Gastrocnemius medialis (tissue), 4 donors: Measurements from ENCODE around the gene ARF1.

Source experiments
- POLR2A ChIP-seq, 2 donors: fragments of 450-650 bp; IDR thresholded peaks; one replicate each; pipeline ENCODE4 v1.6.1; 2017; ENCODE audit warnings: antibody characterized with exemption in 2 of 2, mild to moderate bottlenecking in 2 of 2, moderate library complexity in 2 of 2
- TF ChIP-seq, protein P1 (sequence below), 5 experiments: fragments of 450-650 bp in 3 of 5; fragments of 200-600 bp in 2 of 5; sonication (generic) in 2 of 5; IDR thresholded peaks in 4 of 5; conservative IDR thresholded peaks in 1 of 5; 1 replicate in 4 of 5; 2 replicates in 1 of 5; pipeline ENCODE4 v1.5.1; 2016 to 2019; ENCODE audit warnings: antibody characterized with exemption in 5 of 5, mild to moderate bottlenecking in 3 of 5, moderate library complexity in 3 of 5

DNA sequence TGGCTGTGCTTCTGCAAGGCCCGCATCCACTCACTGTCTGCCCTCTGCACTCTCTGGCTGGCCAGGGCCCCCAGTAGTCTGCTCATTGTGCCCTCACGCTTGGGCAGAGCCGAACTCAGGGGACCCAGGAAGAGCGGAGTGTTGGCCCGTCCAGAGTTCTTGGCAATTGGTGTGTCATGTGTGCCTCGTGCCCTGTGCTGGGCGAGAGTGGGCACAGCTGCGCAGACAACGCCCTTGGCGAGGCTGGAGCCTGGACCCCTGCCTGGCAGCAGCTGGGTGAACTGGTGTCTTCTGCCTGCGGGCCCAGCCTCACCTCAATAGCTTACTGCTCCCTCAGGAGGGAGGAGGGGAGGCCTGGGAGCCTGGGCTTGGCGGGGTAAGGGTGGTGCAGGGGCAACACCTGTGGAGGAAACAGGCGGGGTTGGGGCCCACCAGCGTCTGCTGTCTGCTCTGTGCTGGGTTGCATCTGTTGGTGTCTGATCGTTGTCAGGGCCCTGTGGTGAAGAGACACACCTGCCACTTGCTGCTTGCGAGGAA, 59.7 kb downstream of the ARF1 start:
- TF ChIP-seq, protein P1, sequence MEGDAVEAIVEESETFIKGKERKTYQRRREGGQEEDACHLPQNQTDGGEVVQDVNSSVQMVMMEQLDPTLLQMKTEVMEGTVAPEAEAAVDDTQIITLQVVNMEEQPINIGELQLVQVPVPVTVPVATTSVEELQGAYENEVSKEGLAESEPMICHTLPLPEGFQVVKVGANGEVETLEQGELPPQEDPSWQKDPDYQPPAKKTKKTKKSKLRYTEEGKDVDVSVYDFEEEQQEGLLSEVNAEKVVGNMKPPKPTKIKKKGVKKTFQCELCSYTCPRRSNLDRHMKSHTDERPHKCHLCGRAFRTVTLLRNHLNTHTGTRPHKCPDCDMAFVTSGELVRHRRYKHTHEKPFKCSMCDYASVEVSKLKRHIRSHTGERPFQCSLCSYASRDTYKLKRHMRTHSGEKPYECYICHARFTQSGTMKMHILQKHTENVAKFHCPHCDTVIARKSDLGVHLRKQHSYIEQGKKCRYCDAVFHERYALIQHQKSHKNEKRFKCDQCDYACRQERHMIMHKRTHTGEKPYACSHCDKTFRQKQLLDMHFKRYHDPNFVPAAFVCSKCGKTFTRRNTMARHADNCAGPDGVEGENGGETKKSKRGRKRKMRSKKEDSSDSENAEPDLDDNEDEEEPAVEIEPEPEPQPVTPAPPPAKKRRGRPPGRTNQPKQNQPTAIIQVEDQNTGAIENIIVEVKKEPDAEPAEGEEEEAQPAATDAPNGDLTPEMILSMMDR (IDR thresholded peaks at IDR 0.05 in 4 of 5, conservative IDR thresholded peaks at IDR 0.05 in 1 of 5): no peak
- peak in 1 of 2 donors; percentile 8 for TF ChIP-seq POLR2A (IDR thresholded peaks at IDR 0.05)
